ENCODE data around the gene ENO2.
A peak's percentile ranks its signal among the peaks of the same experiment; 100 is the strongest.

The ENO2 gene

GRCh38 chr12:6946033-6946919 is 31.9 kb downstream of the ENO2 start:
- DNase-seq, result no peak
- in situ Hi-C loops (cut with HindIII; ENCODE audit: low pct_ligation_motif_present, low sequenced_read_pairs), result no loop called here
- TF ChIP-seq, protein P1, sequence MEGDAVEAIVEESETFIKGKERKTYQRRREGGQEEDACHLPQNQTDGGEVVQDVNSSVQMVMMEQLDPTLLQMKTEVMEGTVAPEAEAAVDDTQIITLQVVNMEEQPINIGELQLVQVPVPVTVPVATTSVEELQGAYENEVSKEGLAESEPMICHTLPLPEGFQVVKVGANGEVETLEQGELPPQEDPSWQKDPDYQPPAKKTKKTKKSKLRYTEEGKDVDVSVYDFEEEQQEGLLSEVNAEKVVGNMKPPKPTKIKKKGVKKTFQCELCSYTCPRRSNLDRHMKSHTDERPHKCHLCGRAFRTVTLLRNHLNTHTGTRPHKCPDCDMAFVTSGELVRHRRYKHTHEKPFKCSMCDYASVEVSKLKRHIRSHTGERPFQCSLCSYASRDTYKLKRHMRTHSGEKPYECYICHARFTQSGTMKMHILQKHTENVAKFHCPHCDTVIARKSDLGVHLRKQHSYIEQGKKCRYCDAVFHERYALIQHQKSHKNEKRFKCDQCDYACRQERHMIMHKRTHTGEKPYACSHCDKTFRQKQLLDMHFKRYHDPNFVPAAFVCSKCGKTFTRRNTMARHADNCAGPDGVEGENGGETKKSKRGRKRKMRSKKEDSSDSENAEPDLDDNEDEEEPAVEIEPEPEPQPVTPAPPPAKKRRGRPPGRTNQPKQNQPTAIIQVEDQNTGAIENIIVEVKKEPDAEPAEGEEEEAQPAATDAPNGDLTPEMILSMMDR (IDR thresholded peaks at IDR 0.05; ENCODE audit: low read depth, low read length, missing control alignments), result no peak
- H3K27me3 ChIP-seq (replicated peaks), result no peaks in the 10 kb centered on the region
- H3K4me3 ChIP-seq (ENCODE audit: low read depth, low read length), result no peak overlapping the region
- peaks cover 2% of the 10 kb centered on the region for H3K36me3 ChIP-seq (replicated peaks)
- no peak overlapping the region for H3K27ac ChIP-seq

GRCh38 chr12:6946920-6947374 is 32.6 kb downstream of the ENO2 start:
- TF ChIP-seq, protein P1 (IDR thresholded peaks at IDR 0.05; ENCODE audit: low read depth, low read length, missing control alignments), result no peak
- Histone ChIP-seq H3K27ac (no peak overlapping the region), H3K4me3 (ENCODE audit: low read depth, low read length) (no peak overlapping the region), H3K36me3 (replicated peaks) (peaks cover 2% of the 10 kb centered on the region), H3K27me3 (replicated peaks) (no peaks in the 10 kb centered on the region)
- no peak for DNase-seq
- in situ Hi-C loops (cut with HindIII; ENCODE audit: low pct_ligation_motif_present, low sequenced_read_pairs), result no loop called here

DNA sequence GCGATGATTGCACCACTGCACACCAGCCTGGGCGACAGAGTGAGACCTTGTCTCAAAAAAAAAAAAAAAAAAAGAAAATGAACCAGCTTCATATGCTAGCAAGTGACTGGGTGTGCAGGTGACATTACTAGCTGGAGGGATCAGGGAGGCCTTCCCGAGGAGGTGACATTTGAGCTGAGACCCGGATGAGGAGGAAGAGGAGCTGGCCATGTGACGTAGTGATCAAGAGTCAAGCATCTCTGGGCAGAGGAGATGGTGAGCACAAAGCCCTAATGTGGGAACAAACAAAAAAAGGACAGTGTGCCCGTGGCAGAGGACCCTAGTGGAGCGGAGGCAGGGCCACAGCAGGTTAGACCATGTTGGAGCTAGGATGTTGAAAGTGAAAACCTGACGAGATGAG is 33.2 kb downstream of the ENO2 start:
- DNase-seq, result no peak
- Histone ChIP-seq H3K36me3 (replicated peaks) (peaks cover 2% of the 10 kb centered on the region), H3K4me3 (ENCODE audit: low read depth, low read length) (no peak overlapping the region), H3K27me3 (replicated peaks) (no peaks in the 10 kb centered on the region), H3K27ac (no peak overlapping the region)
- TF ChIP-seq, protein P1 (IDR thresholded peaks at IDR 0.05; ENCODE audit: low read depth, low read length, missing control alignments), result no peak
- in situ Hi-C loops (cut with HindIII; ENCODE audit: low pct_ligation_motif_present, low sequenced_read_pairs), result no loop called here

- peaks cover 2% of the 10 kb centered on the region for H3K36me3 ChIP-seq (replicated peaks)
- no peak overlapping the region for H3K27ac ChIP-seq
- no peaks in the 10 kb centered on the region for H3K27me3 ChIP-seq (replicated peaks)
- DNase-seq, result no peak
- TF ChIP-seq, protein P1 (IDR thresholded peaks at IDR 0.05; ENCODE audit: low read depth, low read length, missing control alignments), result peak; percentile 15
- in situ Hi-C loops (cut with HindIII; ENCODE audit: low pct_ligation_motif_present, low sequenced_read_pairs), result no loop called here
- no peak overlapping the region for H3K4me3 ChIP-seq (ENCODE audit: low read depth, low read length)
These were observed 34.7 kb downstream of the ENO2 start for GRCh38 chr12:6948873-6949594.

DNA sequence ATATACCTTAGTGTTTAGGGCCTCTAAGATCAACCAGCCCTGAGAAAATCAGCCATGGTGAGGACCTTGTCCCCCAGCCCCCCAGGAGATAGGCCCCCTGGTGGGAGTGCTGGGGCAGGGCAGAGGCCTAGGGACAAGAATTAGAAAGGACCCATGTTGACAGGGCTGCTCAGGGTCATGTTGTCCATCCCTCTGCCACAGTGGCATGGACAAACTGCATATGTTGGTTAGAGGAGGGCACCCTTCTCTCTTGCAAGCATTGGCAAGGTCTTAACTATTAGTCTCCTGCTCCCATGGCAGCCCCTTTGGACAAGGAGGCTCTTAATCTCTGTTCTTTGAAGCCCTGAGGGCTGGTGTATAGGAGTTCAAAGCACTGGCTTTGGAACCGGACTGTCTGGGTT is 36.0 kb downstream of the ENO2 start:
- no peak for DNase-seq
- Histone ChIP-seq H3K4me3 (ENCODE audit: low read depth, low read length) (no peak overlapping the region), H3K27me3 (replicated peaks) (no peaks in the 10 kb centered on the region), H3K27ac (no peak overlapping the region), H3K36me3 (replicated peaks) (peaks cover 2% of the 10 kb centered on the region)
- TF ChIP-seq, protein P1 (IDR thresholded peaks at IDR 0.05; ENCODE audit: low read depth, low read length, missing control alignments), result peak; percentile 57
- in situ Hi-C loops (cut with HindIII; ENCODE audit: low pct_ligation_motif_present, low sequenced_read_pairs), result no loop called here
